Stimulated activated CD4-positive, alpha-beta T cell treated with anti-CD3 and anti-CD28 coated beads, Interleukin-4, amount 100 ng/mL, for 48 hours (primary cell): ENCODE data around the gene ZDHHC6.
"Not testable (repeated sequence)": the region's sequence is repeated elsewhere in the genome, so short reads cannot be mapped to it uniquely, and the experiment has no call there.

Source experiments
- DNase-seq, 2 donors: peaks; one replicate each; pipeline ENCODE4 v3.0.0-alpha.2; 2020; ENCODE audit warnings: low read depth in 2 of 2

ZDHHC6 gene, protein sequence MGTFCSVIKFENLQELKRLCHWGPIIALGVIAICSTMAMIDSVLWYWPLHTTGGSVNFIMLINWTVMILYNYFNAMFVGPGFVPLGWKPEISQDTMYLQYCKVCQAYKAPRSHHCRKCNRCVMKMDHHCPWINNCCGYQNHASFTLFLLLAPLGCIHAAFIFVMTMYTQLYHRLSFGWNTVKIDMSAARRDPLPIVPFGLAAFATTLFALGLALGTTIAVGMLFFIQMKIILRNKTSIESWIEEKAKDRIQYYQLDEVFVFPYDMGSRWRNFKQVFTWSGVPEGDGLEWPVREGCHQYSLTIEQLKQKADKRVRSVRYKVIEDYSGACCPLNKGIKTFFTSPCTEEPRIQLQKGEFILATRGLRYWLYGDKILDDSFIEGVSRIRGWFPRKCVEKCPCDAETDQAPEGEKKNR

DNA sequence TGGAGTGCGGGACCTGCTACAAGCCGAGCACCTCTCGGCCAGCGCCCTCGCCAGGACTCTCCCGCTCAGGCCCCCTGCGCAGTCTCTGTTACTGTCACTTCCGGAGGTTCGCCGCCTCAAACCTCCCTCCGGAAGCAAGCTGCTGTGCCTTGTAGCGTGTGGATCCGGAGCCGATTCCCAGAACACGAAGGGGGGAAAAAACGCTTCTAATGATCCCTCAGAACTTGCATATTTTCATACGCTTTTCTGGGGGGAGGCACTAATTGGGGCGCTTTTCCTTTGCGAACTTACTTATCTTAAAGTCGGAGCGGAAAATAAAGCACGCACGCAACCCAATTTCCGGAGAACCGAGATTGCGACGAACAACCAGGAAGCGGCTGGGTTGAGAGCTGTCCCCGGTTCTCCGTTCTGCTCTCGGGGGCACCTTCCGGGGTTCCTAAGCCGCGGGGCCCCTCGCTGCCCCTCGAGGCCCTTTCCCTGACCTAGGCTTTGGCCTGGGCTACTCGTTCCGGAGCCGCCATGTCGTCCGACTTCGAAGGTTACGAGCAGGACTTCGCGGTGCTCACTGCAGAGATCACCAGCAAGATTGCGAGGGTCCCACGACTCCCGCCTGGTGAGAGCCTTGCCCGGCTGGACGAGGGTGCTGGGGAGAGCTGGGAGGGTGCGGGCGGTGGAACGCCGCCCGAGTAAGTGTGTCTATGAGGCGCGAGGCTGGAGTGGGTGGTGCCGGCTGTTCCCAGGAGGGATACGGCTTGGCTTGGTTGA is at the start of gene ZDHHC6, which contains the start of gene VTI1A:
Gene ZDHHC6, minus strand, starts transcription at position 60 of the 765 bp plus-strand sequence. CDS start 1,478 bp downstream, outside the sequence.
Gene VTI1A, plus strand, starts transcription at position 361 of the 765 bp plus-strand sequence. Its CDS starts 159 bp downstream, at position 520.
- DNase-seq = peak; percentile 70 to 81

DNA sequence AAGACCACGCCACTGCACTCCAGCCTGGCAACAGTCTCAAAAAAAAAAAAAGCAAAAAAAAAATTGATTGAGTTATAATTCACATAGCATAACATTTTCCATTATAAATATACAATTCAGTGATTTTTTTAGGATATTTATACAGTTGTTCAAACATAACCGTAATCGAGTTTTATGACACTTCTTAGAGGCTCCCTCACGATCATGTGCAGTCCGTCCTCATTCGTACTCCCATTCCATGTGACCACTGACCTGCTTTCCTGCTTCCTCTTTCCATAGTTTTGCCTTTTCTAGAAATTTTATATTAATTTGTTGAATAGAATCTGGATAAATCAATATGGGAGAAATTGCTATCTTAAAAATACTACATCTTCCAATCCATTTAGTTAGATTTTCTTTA is 46.0 kb upstream of the ZDHHC6 start:
- no peak for DNase-seq

DNA sequence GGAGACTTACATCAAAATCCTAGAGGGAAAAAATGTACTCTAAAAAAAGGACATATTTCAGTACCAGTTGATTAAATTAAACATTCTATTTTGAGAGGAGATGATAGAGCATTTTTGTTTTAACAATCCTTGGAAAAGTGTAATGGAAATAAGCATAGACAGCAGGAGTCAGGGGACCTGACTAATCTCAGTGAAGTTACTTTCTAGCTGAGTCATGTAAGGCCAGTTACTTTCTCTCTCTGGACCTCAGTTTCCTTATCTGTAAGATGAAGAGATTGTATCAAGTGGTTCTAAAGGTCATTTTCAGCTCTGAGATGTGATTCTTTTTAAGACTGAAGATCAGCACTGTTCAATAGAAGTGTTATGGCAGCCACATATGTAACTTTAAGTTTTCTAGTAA is 44.4 kb upstream of the ZDHHC6 start:
- no peak for DNase-seq

DNA sequence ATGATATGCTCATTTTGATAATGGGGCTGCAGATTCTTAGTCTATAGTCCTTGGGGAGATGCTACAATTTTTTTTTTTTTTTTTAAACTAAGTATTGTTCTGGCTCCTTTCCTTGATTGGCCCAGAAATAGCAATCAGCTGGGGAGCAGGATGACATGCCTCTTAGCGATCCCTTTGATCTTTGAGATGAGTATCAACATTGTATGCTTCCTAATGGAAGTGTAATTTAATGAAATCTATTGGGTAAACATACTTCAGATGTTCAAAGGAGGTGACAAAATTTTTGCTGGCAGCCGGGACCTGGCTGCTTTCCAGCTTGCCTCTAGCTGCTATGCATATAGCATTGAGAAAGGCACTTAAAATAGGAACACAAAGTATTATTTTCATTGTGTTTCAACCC is 43.8 kb upstream of the ZDHHC6 start:
- DNase-seq = no peak

DNA sequence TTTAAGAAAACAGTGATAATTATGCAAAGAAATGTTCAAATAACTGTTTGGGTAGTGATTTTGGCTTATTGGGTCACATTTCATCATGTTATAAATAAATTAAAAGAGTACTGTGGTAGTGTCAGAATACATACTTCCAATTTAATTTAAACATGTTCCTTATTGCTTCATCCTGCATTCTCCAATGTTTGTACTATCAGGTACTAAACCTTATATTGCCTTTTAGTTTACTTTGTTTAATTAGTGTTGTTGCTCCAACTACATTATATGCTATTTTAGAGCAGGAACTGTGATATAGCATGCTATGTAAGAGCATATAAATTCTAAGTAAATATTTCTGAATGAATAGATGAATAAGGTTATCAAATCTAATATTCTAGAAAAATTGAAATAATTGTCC is 41.2 kb upstream of the ZDHHC6 start:
- no peak for DNase-seq

DNA sequence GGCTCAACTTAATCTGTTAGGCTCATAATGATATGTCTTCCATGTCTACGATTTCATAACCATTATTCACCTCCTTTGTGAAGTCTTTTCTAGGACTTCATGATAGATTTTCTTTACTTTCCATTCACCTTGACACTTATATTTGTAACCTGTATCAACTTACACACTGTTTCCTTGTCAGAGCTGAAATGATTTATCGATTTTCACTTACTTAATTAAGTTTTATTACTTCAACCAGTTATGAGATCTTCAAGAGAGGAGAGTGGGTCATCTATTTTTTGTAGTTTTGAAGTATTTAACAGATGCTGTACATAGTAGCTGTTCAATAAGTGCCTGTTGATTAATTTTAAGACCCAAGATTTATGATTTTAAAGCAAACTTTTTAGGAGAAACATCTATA is 37.7 kb upstream of the ZDHHC6 start:
- DNase-seq = no peak

DNA sequence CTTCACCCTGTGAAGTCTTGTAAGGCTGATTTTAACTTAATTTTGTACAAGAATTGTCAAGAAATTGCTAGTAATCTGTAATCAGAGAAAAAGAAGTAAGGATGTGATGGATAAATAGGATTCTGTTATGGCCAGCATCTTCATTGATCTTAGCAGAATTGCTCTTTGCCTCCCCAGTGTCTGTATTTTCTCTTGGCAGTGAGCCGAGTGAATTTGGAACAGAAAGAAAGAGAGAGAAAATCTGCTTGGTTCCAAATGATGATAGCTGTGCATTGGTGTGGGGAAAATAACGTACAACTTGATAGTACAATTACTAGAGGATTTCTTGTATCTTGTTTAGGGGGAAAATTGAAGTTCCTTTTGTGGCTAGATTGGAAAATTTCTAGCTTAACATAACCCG is 34.9 kb upstream of the ZDHHC6 start:
- no peak for DNase-seq

DNA sequence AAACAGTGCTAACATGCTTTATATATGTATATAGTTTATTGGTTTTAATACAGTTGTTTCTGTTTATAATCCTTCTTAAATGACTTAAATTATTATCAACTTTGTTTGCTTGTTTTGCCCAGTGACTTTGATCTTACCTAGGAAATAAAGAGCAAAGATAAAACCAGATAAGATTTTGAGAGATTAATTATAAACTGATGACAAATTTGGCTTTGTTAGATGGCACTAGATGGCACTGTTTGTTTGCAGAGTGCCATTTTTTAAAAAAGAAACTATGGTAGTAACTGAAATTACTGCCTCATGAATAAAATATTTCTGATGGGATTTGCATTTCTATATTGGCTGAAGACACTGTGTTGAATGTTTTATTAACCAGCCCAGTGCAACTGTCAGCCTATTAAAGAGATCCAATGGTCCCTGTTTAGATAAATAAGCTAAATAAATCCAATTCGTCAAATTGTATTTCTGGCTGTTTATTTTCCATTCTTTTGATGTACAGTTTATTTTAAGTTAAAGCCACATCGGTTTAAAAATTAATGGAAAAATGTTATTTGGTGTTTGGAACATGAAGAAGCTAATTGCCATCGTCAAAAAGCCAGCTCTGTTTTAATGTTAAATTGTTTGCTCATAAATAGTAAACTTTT is 29.0 kb upstream of the ZDHHC6 start:
- no peak for DNase-seq

DNA sequence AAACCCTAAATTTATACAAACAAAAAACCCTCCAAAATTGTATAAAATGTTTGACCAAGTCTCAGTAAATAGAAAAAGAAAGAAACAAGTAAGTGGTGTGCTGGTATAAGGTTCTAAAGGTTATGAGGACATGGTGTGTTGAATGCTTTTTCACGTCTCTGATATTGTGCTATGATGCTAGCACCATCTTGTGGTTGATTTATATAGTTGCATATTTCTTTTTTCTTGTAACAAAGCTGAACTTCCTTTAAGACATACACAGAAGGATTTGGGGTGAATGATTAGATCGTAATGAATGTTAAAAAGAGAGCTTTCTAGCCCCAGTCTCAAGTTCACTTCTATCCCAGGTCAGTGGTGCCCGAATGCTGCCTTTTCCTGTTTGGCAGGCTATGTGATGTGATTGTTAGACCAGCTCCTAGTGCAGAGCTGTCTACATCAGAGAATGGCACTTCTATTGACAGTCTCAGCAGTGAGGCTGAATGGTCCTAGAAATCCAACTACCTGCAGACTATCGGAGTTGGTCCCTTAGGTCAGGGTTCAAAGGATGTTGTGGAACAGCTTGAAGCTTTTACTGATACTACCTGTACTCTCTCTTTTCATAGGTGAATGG is 25.3 kb upstream of the ZDHHC6 start:
- no peak for DNase-seq

DNA sequence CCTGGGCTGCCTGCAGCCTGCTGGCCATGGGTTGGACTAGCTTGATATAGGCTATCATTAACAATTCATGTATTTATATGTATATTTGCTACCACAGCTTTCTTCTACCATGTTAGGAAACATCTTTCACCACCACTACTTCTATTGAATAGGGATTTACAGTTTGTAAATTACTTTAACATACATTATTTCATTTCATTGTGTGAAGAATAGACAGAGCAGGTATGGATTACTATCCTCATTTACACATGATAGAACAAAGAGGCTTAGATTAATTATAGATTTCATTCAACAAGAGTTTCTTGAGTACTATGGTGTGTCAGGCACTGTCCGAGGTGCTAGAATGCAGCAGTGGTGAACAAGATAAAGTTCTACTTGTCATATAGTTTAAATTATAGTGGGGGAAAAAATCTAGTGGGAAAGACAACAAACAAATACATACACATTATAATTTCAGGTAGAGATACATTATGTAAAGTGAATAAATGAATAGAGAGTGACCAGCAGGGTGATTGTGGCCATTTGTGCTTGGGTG is 20.9 kb upstream of the ZDHHC6 start:
- DNase-seq = no peak

DNA sequence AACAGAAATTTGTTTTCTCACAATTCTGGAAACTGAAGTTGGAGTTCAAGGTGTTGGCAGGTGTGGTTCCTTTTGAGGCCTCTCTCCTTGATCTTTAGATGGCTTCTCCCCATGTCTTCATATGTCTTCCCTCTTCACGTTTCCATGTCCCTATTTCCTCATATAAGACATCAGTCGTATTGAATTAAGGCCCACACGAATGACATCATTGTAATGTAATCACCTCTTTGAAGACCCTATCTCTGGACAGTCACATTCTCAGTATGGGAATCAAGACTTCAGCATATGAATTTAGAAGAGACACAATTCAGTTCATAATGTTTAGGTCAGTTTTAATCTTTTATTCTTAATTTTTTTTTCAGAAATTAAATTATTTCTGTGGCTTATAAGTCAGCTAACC is 20.1 kb upstream of the ZDHHC6 start:
- DNase-seq = no peak

DNA sequence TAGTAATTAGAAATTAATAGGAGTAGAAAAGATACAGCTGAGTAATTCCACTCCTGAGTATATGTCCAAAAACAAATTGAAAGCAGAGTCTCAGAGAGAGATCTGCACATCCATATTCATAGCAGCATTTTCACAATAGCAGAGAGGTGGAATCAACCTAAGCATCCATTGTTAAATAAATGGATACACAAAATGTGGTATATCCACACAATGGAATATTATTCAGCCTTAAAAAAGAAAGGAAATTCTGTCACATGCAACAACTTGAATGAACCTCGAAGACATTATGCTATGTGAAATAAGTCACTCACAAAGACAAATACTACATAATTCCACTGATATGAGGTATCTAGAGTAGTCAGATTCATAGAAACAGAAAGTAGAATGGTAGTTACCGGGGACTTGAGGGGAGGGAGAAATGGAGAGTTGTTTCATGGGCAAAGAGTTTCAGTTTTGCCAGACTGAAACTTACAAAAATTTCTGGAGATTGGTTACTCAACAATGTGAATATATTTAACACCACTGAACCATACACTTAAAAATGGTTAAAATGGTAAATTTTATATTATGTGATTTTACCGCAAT is 18.7 kb upstream of the ZDHHC6 start:
- DNase-seq = no peak

DNA sequence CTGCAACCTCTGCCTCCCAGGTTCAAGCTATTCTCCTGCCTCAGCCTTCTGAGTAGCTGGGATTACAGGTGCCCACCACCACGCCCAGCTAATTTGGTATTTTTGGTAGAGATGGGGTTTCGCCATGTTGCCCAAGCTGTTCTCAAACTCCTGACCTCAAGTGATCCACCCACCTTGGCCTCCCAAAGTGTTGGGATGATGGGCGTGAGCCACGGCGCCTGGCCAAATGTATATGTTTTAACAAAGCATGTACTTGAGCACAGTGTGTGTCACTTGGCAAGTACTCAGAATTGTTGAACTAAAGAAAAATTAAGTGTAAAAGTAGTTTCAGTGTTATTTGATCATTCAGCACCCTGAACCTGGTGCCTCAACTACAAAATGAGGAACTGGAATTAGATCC is 17.4 kb upstream of the ZDHHC6 start:
- DNase-seq = not testable (repeated sequence)

DNA sequence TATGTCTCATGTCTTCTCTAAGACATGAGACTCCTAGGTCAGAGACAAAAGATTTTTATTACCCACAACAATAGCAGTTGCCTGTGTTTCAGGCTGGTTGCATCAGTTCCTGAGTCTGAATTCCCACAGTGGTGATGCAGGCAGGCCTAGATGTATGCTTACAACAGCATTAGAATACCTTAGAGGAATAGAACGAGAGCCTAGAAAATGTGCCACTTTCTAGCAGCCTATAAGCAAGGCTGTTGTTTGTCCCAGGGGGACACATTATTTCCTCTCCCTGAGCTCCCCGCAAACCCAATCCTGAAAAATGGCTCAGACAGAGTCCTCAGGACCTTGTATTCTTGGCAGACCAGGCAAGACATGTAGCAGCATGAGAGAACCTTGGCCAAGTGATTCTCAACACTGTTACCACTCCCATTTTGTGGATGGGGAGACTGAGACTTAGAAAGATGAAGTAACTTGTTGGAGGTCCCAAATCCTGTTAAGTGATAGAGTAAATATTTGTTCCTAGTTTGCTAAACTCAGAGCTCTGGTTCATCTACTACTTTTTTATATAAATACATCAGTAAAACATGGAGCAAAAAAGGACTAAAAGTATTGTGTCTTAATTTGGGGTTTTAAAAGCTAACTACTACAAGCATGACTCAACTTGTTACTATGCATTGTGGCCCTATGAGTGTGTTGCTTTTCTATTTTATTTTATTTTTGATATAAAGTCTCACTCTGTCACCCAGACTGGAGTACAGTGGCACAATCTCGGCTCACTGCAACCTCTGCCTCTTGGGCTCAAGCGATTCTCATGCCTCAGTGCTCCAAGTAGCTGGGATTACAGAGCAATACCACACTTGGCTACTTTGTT is 14.5 kb upstream of the ZDHHC6 start:
- peak; percentile 30 to 39 for DNase-seq

DNA sequence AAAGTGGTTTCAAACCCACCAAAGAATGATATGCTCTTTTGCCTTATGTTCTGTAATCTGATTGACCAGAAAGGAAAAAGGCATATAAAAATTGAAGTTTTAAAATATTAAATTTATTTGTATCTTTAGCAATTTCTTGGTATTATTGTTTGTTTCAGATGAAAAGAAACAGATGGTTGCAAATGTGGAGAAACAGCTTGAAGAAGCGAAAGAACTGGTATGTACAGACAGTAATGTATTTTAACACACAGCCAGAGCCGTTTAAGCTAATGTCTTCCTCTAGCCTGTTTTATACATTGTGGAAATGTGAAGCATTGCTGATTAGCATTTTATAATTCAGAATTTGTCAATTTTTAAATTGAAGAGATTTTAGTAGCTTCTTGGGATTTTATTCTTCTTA is 13.7 kb upstream of the ZDHHC6 start:
- no peak for DNase-seq

DNA sequence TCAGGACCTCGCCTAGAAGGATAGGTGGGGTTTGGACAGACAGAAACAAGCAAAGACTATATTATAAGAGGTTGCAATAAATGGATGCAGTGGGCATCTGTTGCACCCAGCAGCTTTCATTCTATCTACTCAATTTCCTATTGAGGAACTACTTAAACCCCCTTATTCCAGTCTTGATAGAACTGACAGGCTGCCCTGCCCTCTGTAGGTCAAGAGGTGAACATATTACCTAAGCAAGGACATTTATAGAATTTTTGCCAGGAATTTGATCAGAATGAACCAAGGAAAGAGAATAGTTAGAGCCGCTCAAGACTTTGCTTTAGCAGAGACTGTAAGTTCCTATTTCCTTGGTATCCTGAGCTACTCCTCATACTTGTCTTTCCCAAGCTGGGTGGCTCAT is 9.8 kb upstream of the ZDHHC6 start:
- DNase-seq = no peak

DNA sequence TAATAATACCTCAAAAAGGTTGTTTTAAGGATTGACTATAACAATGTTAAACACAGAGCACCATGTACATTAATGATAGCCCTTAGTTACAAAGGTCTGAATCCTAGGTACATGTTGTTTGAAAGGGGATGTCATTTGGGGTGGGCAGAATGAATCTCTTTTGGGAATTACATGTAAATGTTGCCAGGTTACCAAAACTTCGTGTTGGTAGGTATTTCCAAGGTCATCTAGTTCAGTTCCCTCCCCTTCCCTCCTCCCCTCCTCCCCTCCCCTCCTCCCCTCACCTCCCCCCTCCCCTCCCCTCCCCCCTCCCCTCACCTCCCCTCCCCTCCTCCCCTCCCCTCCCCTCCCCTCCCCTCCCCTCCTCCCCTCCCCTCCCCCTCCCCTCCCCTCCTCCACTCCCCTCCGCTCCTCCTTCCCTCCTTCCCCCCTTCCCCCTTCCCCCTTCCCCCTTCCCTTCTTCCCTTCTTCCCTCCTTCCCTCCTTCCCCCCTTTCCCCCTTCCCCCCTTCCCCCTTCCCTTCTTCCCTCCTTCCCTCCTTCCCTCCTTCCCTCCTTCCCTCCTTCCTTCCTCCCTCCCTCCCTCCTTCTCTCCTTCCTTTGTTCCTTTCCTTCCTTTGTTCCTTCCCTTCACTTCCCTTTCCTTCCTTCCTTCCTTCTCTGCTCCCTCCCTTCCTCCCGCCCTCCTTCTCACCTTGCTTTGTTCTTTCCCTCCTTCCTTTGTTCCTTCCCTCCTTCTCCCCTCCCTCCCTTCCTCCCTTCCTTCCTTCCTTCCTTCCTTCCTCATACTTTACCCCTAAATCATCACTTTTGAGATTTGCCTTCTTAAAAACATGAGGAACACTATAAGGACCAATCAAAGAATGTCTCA is 8.4 kb upstream of the ZDHHC6 start:
- no peak for DNase-seq

DNA sequence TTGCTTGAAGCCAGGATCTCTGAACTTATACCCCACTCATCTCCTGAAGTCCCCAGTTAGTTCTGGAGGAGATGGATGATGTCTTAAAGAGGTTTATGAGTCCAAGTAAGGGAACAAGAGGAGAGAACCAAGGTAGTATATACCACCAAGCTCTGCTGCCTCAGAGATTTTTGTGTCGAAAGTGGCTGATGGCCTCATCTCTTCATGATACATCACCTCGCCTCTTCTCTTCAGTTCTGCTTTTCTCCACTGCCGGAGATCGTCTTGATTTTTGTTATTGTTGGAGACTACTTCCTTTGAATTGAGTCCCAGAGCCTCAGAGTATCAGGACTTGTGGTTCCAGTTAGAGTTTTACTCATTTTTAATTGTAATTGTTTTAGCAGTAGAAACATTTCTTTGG is 2.2 kb upstream of the ZDHHC6 start:
- DNase-seq = no peak

DNA sequence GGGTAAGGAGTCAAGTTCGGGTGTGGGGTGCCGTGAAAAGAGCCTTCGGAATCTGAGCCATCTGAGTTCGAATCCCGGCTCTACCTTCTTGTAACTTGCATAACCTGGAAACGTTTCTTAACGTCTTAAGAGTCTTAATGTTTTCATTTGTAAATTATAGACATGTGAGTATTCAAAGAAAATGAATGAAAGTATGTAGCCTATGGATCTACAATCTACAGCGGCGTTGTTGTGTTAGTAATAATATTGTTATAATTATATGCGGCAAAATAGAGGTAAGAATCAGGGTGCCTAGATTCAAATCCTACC is 860 bp upstream of the ZDHHC6 start:
- no peak for DNase-seq
